Activated CD4-positive, alpha-beta memory T cell treated with anti-CD3 and anti-CD28 coated beads for 36 hours (primary cell): ENCODE data around the gene TTC17. TPM values are rescaled to one million over a fixed set of nuclear protein-coding genes. Genes with fewer than 3 reads are reported as not detected.

Experiments used
- CTCF ChIA-PET: fragments of 350-600 bp; sonication (Branson Sonifier 250); formaldehyde crosslinking; loops from one replicate; lab custom pipeline; 2021; ENCODE audit warnings: antibody characterized with exemption, inconsistent platforms; lab: Charles Lee
- POLR2A ChIA-PET: fragments of 350-600 bp; sonication (Branson Sonifier 250); formaldehyde crosslinking; loops from one replicate; lab custom pipeline; 2021; ENCODE audit warnings: antibody characterized with exemption; lab: Charles Lee
- DNase-seq: peaks from one replicate; pipeline ENCODE4 v3.0.0-alpha.2; 2020
- H3K27ac Mint-ChIP-seq: one replicate; pipeline ENCODE4 v1.8.0; 2021; ENCODE audit warnings: mixed read lengths
- H3K27me3 Mint-ChIP-seq: one replicate; pipeline ENCODE4 v1.8.0; 2021; ENCODE audit warnings: mixed read lengths
- H3K36me3 Mint-ChIP-seq: one replicate; pipeline ENCODE4 v1.8.0; 2021; ENCODE audit warnings: mixed read lengths
- H3K4me1 Mint-ChIP-seq: one replicate; pipeline ENCODE4 v1.8.0; 2021; ENCODE audit warnings: low read depth, mixed read lengths
- H3K4me3 Mint-ChIP-seq: one replicate; pipeline ENCODE4 v1.8.0; 2021; ENCODE audit warnings: mild to moderate bottlenecking, mixed read lengths
- H3K9me3 Mint-ChIP-seq: one replicate; pipeline ENCODE4 v1.8.0; 2021; ENCODE audit warnings: mixed read lengths
- intact Hi-C: fragments of 100-400 bp; cut with micrococcal nuclease; formaldehyde crosslinking; loops from one replicate; pipeline ENCODE4 v1.15.1; 2023
- total RNA-seq, 2 experiments: library from RNA; stranded (reverse); gene quantifications; one replicate each; pipeline ENCODE4 v1.2.3, GENCODE V29; 2021

Gene TTC17
- total RNA-seq, 2 experiments from 2014 or later = 51.5 to 52.0 TPM

DNA sequence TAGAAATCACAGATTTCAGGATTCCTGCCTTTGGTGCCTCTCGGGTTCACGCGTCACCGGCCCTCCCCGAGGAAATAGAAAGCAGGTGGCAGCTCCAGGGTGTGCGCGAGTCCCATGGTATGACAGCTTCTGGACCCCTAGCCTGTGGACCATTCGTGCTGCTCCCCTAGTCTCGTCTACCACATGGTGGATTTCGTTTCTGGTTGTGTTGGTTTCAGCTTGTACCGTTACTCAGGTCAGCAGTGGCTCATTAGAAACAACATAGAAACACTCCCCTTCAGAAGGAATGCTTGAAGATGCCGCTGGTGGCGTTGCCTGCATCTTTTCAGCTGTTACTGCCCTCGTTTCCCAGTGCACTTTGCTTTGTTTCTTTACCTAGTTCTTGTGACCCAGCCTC is 700 bp downstream of the TTC17 start:
- Mint-ChIP-seq H3K9me3 (no peaks in the 10 kb centered on the region), H3K36me3 (peaks cover 4% of the 10 kb centered on the region), H3K27me3 (no peaks in the 10 kb centered on the region), H3K4me3 (peak overlapping the region; percentile 89), H3K27ac (peak overlapping the region; percentile 95), H3K4me1 (peaks cover 46% of the 10 kb centered on the region)
- ChIA-PET POLR2A (interaction anchor here (1.0 to 2.8 kb wide), 6 partner anchors 8 to 321 kb away, joined by 3 to 30 read pairs (median 5); partner anchors contain the start of genes API5 and HSD17B12), CTCF (interaction anchor here (2.2 to 7.5 kb wide), 2 partner anchors 47 to 60 kb away, joined by 11 to 51 read pairs; partner anchors contain the start of gene API5)
- DNase-seq = peak; percentile 61
- intact Hi-C loops = loop anchor here (1.0 to 2.0 kb wide), 6 partner anchors 9 to 321 kb away; partner anchors contain the start of gene HSD17B12

DNA sequence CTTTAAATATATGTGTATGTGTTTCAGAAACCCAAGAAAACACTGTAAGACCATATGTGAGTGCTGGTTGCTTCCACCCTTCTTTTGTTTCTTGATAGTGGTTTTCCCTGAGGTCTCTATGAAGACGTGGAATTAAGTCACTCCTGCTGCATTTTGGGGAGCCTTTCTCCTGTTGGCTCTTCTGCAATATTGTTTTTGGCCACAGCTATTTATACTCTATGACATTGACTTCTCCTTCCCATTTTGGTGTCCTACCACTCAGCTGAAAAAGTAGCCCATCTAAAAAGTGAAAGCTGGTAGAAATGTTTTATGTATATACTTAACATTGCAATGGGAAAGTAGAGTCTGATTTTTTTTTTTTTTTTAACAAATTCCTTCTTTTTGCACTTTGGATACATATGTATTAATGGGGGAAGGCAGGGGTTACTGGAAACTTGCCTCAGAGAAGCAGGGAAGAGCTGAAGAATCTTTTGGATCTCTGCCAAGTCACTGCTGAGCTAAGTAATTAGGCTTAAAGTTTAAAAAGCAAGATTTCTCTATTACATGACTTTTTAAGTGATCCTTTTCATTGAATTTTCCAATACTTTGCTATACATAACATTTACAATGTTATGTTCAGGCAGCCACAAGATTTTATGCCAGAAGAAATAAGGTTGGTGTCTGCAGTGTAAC is 1.8 kb downstream of the TTC17 start:
- Mint-ChIP-seq H3K4me3 (peak overlapping the region; percentile 89), H3K9me3 (no peaks in the 10 kb centered on the region), H3K27me3 (no peaks in the 10 kb centered on the region), H3K4me1 (peaks cover 49% of the 10 kb centered on the region), H3K27ac (peak overlapping the region; percentile 95), H3K36me3 (peaks cover 6% of the 10 kb centered on the region)
- intact Hi-C loops = no loop called here
- ChIA-PET CTCF (interaction anchor here (0.6 to 7.5 kb wide), 3 partner anchors 40 to 516 kb away, joined by 3 to 51 read pairs (median 4); partner anchors contain the start of gene API5), POLR2A (no interaction called here)
- no peak for DNase-seq

DNA sequence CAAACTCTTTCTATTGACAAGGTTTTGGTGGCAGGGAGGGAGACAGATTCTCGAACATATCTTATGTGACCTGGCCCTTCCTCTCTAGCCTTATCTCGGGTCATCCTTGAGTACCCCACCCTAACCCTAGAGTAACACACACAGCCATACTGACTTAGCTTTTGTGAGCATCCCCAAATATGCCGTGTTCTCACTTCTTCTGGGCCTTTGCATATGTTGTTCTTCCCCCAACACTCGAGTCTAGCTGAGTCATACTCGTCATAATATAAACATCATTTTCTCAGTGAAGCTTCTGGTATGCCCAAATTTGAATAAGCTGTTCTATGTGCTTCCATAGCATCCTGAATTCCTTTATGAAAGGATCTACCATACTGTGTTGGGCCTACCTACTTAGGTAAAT is 8.0 kb downstream of the TTC17 start:
- H3K9me3 Mint-ChIP-seq = no peaks in the 10 kb centered on the region
- peaks cover 17% of the 10 kb centered on the region for H3K36me3 Mint-ChIP-seq
- H3K4me3 Mint-ChIP-seq = no peak overlapping the region
- ChIA-PET CTCF (interaction anchor here (1.4 kb wide), 1 partner anchor 11 kb away, joined by 3 read pairs; no protein-coding TSS in a partner anchor), POLR2A (no interaction called here)
- no peak overlapping the region for H3K27ac Mint-ChIP-seq
- peaks cover 56% of the 10 kb centered on the region for H3K4me1 Mint-ChIP-seq
- DNase-seq = no peak
- H3K27me3 Mint-ChIP-seq = no peaks in the 10 kb centered on the region
- intact Hi-C loops = no loop called here

DNA sequence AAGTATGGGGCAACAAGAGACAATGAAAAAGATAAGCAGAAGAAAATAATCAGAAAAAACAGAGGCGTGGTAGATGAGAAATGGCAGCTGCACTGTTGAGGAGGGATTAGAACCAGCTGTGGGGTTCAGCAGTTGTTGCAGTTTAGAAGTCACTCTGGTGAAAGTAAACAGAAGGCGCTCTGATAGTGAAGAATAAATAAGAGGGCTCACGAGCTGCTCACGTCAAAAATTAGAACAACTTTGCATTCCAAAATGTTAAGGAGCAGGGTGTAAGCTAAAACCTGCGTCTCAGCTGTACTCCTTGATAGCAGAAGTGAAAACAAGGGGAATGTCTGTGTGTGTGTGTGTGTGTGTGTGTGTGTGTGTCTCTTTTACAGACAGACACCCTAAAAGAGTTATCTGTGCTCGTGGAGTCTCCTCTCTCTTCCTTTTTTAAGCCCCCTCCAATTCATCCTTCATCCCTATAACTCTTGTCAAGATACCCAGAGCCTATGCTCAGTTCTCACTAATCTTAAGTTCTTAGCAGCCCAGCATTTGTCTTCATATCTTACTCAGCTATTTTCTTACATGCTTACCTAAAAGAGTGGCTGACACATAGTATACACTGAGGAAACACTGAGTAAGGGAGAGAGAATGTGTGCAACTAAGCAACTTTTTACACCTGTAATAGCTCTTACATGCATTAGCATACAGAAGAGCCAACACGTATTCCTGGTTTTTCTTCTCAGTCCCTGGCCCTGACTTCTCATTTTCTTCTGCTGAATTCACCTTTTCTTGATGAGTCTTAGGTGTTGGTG is 8.9 kb downstream of the TTC17 start:
- H3K4me3 Mint-ChIP-seq = no peak overlapping the region
- no peaks in the 10 kb centered on the region for H3K9me3 Mint-ChIP-seq
- no peaks in the 10 kb centered on the region for H3K27me3 Mint-ChIP-seq
- DNase-seq = no peak
- ChIA-PET POLR2A (interaction anchor here (1.3 kb wide), 1 partner anchor 8 kb away, joined by 5 read pairs; the partner anchor contains the start of gene TTC17), CTCF (interaction anchor here (1.1 to 1.4 kb wide), 2 partner anchors 9 to 10 kb away, joined by 3 to 5 read pairs; partner anchors contain the start of gene TTC17)
- peaks cover 17% of the 10 kb centered on the region for H3K36me3 Mint-ChIP-seq
- peak overlapping the region; percentile 13 for H3K27ac Mint-ChIP-seq
- intact Hi-C loops = loop anchor here (1.0 kb wide), 1 partner anchor 8 kb away; no protein-coding TSS in a partner anchor
- H3K4me1 Mint-ChIP-seq = peaks cover 51% of the 10 kb centered on the region

DNA sequence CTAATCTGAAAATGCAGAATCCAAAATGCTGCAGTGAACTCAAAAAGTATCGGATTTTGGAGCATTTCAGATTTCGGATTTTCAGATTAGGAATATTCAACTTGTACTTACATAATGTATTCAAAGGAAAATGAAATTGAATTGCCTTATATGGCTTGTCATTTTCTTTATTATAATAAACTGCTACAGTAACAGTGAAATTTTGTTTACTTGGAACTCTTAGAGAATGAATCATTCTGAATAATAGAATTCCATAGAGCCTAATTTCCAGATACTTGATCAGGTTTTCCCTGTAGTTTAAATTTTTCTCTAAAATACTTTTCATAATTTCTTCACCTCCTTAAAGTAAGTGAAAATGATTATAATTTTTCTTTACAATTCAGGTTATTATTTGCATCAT is 17.3 kb downstream of the TTC17 start:
- no peak overlapping the region for H3K27ac Mint-ChIP-seq
- H3K36me3 Mint-ChIP-seq = peaks cover 10% of the 10 kb centered on the region
- no peaks in the 10 kb centered on the region for H3K27me3 Mint-ChIP-seq
- POLR2A ChIA-PET = no interaction called here
- H3K4me3 Mint-ChIP-seq = no peak overlapping the region
- H3K4me1 Mint-ChIP-seq = peaks cover 18% of the 10 kb centered on the region
- intact Hi-C loops = no loop called here
- no peak for DNase-seq
- CTCF ChIA-PET = no interaction called here
- no peaks in the 10 kb centered on the region for H3K9me3 Mint-ChIP-seq

DNA sequence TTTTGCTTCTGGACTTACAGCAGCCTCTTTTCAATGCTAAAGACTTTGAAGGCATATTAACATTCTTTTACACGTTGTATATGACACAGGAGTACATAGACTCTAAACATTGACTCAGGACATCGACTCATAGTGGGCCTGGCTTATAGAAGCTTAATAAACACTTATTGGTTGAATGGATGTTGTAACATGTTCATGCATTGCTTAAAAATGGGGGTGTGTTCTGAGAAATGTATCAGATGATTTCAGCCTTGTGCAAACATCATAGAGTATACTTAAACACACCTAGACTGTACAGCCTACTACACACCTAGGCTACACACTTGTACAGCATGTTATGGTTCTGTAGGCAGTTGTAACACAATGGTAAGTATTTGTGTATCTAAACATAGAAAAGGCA is 17.9 kb downstream of the TTC17 start:
- intact Hi-C loops = no loop called here
- no peak for DNase-seq
- Mint-ChIP-seq H3K4me3 (no peak overlapping the region), H3K36me3 (peaks cover 12% of the 10 kb centered on the region), H3K4me1 (peaks cover 17% of the 10 kb centered on the region), H3K9me3 (no peaks in the 10 kb centered on the region), H3K27ac (peak overlapping the region; percentile 24), H3K27me3 (no peaks in the 10 kb centered on the region)
- ChIA-PET CTCF (no interaction called here), POLR2A (no interaction called here)

DNA sequence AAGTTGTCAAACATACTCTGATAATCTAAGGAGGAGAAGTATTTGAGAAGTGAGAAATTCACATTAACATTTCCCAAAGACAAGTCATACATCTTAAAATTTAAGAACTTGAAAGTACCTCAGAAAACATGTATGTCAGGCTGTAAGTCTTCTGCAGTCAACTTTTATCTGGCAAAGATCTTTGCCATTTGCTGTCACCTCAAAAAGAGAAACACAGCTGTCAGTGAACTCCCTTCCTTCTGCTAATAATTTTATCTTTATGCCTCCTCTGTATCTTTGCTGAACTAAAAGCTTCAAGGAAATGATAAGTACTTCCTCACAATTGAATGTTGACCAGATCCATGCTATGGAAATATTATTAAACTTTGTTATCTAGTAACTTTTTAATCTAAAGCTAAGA is 18.7 kb downstream of the TTC17 start:
- H3K36me3 Mint-ChIP-seq = peaks cover 15% of the 10 kb centered on the region
- peaks cover 17% of the 10 kb centered on the region for H3K4me1 Mint-ChIP-seq
- no peak overlapping the region for H3K4me3 Mint-ChIP-seq
- H3K27me3 Mint-ChIP-seq = no peaks in the 10 kb centered on the region
- no peak for DNase-seq
- intact Hi-C loops = no loop called here
- no peak overlapping the region for H3K27ac Mint-ChIP-seq
- H3K9me3 Mint-ChIP-seq = no peaks in the 10 kb centered on the region
- ChIA-PET CTCF (no interaction called here), POLR2A (no interaction called here)

DNA sequence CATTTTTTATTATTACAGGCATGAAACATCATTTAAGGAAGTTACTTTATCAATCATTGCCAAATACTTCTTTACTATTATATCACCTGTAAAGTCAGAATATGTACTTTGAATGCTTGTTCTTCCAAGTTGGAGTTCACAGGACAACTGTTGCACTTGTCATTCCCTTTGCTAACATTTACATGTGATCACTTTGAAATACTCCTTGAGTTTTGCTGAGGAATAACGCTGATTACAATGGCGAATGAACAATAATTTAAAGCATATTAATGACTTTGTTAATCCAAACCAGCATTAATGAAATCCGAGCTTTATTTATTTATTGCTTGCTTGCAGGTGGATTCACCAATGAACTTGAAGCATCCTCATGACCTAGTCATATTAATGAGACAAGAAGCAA is 20.2 kb downstream of the TTC17 start:
- H3K4me1 Mint-ChIP-seq = peaks cover 15% of the 10 kb centered on the region

DNA sequence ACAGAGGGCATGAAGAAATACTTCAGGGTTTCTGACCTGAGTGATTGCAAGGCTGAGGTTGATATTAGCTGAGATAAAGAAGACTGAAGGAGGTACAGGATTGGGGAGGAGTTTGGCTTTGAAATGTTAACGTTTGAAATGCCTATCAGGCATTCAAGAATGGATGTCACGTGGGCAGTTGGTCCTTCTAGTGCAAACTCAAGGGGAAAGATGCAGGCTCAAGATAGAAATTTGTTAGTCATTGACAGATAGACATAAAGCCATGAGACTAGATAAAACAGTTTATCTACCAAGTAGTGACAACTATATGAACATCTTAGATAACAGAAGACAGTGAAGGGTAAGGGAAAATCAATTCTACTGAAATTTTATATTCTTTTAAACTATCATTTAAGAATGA is 23.1 kb downstream of the TTC17 start:
- POLR2A ChIA-PET = no interaction called here
- peaks cover 13% of the 10 kb centered on the region for H3K36me3 Mint-ChIP-seq
- no peak overlapping the region for H3K4me3 Mint-ChIP-seq
- no peak for DNase-seq
- H3K9me3 Mint-ChIP-seq = no peaks in the 10 kb centered on the region
- intact Hi-C loops = no loop called here
- no peaks in the 10 kb centered on the region for H3K27me3 Mint-ChIP-seq
- CTCF ChIA-PET = no interaction called here
- no peak overlapping the region for H3K27ac Mint-ChIP-seq
- peaks cover 4% of the 10 kb centered on the region for H3K4me1 Mint-ChIP-seq

More for the DNA sequence above, 20.2 kb downstream of the TTC17 start:
- ChIA-PET CTCF (interaction anchor here (1.2 kb wide), 1 partner anchor 9 kb away, joined by 3 read pairs; no protein-coding TSS in a partner anchor), POLR2A (no interaction called here)
- Mint-ChIP-seq H3K9me3 (no peaks in the 10 kb centered on the region), H3K36me3 (peaks cover 15% of the 10 kb centered on the region), H3K27me3 (no peaks in the 10 kb centered on the region), H3K4me3 (no peak overlapping the region), H3K27ac (no peak overlapping the region)
- no peak for DNase-seq
- intact Hi-C loops = no loop called here

DNA sequence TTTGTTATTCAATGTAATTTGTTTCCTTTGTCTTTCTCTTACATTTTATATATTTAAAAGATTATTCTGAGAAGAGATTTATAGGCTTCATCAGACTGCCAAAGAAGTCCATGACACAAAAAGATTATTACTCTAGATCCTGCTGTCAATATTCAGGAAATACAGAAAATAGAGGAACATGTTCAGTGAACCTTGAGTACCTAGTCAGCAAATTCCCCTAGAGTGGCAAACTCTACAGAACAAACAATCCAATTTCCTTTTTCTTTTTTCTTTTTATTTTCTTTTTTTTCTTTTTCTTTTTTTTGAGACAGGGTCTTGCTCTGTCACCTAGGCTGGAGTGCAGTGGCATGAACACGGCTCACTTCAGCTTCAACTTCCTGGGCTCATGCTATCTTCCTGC is 23.9 kb downstream of the TTC17 start:
- Mint-ChIP-seq H3K4me3 (no peak overlapping the region), H3K27ac (no peak overlapping the region), H3K36me3 (peaks cover 13% of the 10 kb centered on the region), H3K4me1 (peaks cover 1% of the 10 kb centered on the region), H3K9me3 (no peaks in the 10 kb centered on the region), H3K27me3 (no peaks in the 10 kb centered on the region)
- intact Hi-C loops = no loop called here
- DNase-seq = no peak
- POLR2A ChIA-PET = no interaction called here
- CTCF ChIA-PET = no interaction called here

DNA sequence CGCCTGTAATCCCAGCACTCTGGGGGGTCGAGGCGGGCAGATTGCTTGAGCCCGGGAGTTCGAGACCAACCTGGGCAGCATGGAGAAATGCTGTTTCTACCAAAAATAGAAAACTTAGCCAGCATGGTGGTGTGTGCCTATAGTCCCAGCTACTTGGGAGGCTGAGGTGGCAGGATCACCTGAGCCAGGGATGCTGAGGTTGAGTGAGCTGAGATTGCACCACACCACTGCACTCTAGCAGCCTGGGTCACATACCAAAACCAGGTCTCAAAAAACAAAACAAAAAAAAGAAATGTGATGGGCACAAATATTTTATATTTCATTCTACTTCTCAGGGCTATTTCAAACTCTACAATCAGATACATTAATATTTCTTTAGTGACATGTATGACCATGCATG is 25.7 kb downstream of the TTC17 start:
- no peak overlapping the region for H3K27ac Mint-ChIP-seq
- no peak overlapping the region for H3K4me3 Mint-ChIP-seq
- ChIA-PET POLR2A (interaction anchor here (0.6 kb wide), 1 partner anchor 116 kb away, joined by 3 read pairs; no protein-coding TSS in a partner anchor), CTCF (no interaction called here)
- no peaks in the 10 kb centered on the region for H3K27me3 Mint-ChIP-seq
- DNase-seq = no peak
- H3K36me3 Mint-ChIP-seq = peaks cover 16% of the 10 kb centered on the region
- H3K9me3 Mint-ChIP-seq = no peaks in the 10 kb centered on the region
- no peaks in the 10 kb centered on the region for H3K4me1 Mint-ChIP-seq
- intact Hi-C loops = no loop called here

DNA sequence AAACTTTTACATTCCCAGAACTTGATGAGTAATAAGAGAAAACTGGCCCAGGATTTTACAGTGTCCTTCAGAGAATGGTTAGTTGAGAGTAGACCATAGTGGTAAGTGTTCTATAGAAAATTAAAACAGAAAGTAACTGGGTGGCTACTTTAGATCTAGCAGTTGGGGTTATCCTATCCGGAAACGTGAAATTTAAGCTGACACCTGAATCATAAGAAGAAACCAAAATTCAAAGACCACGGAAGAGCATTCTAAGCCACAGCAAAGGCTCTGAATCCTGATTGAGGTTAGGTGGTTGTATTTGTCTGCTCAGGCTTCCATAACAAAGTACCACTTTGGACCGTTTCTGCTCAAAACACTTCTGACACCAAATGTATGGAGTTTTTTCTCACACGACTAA is 34.0 kb downstream of the TTC17 start:
- H3K4me3 Mint-ChIP-seq = no peak overlapping the region
- CTCF ChIA-PET = interaction anchor here (1.2 kb wide), 1 partner anchor 81 kb away, joined by 4 read pairs; the partner anchor contains the start of gene API5
- DNase-seq = no peak
- H3K4me1 Mint-ChIP-seq = peaks cover 26% of the 10 kb centered on the region
- H3K36me3 Mint-ChIP-seq = peaks cover 48% of the 10 kb centered on the region
- peak overlapping the region; percentile 21 for H3K27ac Mint-ChIP-seq
- no peaks in the 10 kb centered on the region for H3K27me3 Mint-ChIP-seq
- POLR2A ChIA-PET = interaction anchor here (1.2 kb wide), 1 partner anchor 34 kb away, joined by 6 read pairs; the partner anchor contains the start of gene TTC17
- no peaks in the 10 kb centered on the region for H3K9me3 Mint-ChIP-seq
- intact Hi-C loops = loop anchor here (2.0 kb wide), 1 partner anchor 34 kb away; the partner anchor contains the start of gene TTC17
